NOMO-1 (cell line): ENCODE data around the gene JAG1.

Source experiments
- DNase-seq, 2 experiments: peaks; one replicate each; lab custom pipeline; 2025; ENCODE audit not compliant: unreplicated experiment in 2 of 2; lab: John Stamatoyannopoulos, UW

JAG1 gene

DNA sequence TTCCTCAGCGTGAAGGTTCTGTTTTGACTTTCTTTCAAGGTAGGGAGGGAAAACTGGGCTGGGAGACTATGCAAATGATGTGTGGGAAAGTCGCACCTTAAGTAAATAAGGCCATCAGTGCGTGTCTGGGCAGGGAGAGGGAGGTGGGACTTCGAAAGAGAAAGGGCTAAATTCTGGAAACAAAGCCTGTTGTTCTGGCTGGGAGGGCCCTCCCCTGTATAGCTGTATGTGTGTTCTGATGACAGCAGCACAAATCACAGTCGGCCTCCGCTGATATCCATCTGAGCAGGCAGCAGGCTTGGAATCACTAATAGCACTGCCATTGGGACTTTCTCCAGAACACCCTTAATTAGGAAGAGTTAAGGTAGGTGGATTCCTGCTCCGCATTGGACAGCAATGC is 19.2 kb downstream of the JAG1 start:
- no peak for DNase-seq

GRCh38 chr20:10654250-10654610 is 19.6 kb downstream of the JAG1 start:
- no peak for DNase-seq

GRCh38 chr20:10653599-10654249 is 20.1 kb downstream of the JAG1 start:
- DNase-seq: no peak

DNA sequence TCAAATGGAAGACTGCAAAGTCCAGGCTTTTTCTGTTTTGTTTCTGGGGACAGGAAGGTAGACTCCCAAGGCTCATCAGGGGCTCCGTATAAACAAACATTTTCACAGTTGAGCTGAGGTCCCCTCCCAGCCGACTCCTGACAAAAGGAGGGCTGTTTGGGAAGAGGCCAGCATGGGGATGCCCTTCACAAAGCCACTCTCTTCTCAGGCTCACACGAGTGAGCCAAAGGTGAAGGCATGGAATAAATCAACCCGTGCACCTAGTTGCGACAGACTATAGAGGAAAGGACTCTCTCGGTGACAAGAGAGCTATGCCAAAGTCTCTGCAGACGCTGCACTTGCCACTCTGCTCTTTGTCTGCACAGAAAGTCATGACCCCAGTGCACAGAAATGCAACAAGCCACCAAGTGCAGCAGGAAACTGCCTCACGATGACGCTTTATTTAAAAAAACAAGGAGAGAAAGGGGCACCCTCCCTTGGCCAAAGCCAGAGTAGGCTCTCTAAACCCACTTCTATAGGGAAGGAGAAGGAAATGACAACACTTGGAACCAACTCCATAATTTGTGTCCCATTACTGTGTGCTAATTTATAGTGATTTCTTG is 21.0 kb downstream of the JAG1 start:
- DNase-seq: no peak

GRCh38 chr20:10652185-10652584 is 21.6 kb downstream of the JAG1 start:
- no peak for DNase-seq

DNA sequence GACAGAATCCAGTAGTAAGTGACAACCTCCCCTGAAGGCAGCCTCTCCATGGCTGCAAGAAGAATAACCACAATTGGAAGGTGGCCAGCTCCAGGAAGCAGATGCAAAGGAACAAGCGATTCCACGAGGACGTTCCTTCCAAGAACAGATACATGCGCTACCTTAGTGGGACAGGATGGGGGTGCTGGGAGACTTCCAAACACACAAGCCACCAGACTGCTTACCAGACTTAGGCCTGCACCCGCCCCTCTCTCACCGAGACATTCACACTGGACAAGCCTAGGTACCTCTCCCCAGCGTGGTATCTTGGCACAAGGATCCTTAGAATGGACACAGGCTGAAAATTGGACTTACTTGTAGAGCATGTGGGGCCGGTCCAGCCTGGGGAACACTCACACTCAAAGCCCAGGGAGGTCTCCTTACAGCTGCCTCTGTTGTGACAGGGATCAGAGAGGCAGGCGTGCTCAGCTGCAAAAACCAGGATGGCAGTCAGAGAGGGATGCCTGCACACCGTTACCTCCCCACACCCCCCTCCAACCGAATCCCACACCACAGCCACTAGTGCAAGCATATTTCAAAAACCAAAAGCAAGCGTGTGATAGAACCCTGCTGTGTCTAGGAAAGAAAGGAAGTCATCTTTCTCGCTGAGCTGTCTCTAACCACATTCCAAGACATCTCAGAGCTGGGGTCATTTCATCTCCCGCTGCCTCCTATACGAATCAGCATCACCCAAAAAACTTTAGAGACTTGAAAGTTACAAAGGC is 22.4 kb downstream of the JAG1 start:
- no peak for DNase-seq

DNA sequence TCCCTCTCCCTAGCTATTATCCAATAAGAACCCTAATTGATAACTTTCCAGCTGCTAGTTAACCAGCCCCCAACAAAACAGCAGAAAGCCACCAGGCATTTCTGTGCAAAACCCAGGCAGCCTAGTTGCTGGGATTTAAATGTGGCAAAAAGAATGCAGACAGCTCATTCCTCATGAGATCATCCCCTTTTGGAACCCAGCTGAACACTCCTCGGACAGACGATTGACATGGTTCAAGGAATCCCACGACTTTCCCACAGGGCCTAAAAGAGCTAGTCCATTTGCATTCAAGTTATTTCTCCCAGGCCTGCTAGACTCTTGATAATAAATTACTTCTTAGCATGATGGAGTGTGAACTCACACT is 24.0 kb downstream of the JAG1 start:
- no peak for DNase-seq

GRCh38 chr20:10649080-10649796 is 24.6 kb downstream of the JAG1 start:
- no peak for DNase-seq

DNA sequence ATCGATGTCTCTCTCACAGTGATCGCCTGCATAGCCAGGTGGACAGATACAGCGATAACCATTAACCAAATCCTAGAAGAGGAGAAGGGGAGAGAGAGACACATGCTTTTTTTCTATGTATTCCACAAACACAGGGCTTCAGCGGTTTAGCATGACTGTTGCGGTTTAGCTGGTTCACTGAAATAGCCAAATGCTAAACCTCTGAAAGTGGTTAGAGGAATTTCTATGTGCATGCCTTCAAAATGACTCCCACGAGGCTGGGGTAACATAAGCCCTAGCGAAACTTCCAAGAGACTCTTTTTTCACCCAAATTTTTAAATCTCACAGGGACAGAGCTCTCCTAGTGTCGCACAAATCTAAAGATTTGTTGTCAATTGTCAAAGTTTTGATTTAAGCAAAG is 25.1 kb downstream of the JAG1 start:
- DNase-seq: no peak

- DNase-seq: no peak
Measured at GRCh38 chr20:10647909-10648308, 25.9 kb downstream of the JAG1 start.

DNA sequence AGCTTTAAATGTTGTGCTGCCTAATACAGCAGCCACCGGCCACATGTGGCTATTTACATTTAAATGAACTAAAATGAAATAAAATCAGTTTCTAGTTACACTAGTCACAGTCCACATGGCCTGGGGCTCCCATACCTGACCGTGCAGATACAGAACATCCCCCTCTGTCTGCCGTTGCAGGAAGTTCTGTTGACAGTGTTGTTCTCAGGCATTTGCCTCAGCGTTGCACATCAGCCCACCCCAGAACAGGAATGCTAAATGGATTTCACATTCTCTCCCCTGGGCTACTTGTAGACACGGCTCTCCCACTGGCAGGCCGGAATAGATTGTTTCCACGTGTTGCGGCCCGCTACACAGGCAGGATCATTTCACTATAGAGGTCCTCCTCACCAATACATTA is 26.3 kb downstream of the JAG1 start:
- DNase-seq: no peak

DNA sequence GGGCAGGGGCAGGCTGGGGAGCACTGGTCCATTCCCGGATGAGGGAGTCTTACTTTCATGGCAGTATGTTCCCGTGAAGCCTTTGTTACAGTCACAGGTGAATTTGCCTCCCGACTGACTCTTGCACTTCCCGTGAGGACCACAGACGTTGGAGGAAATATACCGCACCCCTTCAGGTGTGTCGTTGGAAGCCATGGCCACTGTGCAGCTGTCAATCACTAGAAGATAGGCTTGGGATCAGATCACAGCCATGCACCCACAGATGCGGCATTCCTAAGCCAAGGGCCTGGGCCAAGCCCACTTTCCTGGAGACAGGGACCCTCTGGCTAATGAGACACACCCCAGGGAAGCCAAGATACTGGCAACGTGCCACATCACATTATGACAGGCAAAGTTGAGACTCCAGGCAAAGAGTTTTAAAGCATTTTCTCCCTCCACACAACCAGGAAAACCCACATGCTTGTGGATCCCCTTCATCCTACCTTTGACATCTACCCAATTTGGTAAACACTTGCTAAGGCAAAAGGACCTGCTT is 26.8 kb downstream of the JAG1 start:
- no peak for DNase-seq

- DNase-seq: no peak
Measured at GRCh38 chr20:10646006-10646405, 27.8 kb downstream of the JAG1 start.

DNA sequence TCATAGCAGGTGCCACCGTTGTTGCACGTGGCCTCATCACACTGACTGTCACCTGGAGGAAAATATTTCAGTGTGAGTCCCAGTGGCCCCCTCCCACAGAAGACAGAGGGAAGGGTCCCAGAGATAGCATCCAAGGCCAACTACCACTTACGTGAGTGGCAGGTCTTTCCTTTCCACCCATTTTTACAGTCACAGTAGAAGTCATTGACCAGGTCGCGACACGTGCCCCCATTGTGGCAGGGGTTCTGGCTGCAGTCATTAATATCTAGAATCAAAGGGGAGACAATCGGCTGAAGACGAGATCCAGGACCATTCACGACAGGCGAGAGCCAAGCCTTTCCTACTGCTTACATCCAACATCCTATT is 28.6 kb downstream of the JAG1 start:
- no peak for DNase-seq

DNA sequence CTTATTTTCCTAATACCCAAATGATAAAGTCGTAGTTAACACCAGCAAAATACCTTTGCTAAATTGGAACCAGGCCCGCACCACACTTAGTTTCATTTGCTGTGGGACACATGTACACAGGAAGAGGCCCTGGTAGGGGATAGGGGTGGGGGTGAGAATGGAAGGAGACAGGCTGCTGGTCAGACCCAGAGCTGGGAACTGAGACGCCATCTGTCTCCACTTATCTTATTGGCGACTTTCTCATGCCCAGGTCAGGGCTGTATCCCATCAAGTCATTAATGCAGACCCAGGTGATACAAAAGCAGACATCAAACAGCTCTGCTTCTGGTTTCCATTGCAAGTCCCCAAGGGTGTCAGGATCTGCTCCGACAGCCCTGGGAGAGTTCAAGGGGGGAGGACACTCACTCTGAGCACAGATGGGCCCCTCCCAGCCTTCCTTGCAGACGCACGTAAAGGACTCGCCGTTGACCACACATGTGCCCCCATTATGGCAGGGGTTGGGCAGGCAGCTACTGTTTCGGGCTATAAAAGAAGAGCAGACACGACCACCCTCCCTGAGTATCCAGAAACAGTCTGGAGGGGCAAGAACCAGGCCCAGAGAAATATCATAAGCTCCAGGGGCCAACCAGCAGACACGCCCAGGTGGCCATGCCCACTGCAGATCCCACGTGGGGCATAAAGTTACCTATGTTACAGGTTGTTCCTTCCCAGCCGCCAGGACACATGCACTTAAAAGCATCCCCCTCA is 29.2 kb downstream of the JAG1 start:
- no peak for DNase-seq

DNA sequence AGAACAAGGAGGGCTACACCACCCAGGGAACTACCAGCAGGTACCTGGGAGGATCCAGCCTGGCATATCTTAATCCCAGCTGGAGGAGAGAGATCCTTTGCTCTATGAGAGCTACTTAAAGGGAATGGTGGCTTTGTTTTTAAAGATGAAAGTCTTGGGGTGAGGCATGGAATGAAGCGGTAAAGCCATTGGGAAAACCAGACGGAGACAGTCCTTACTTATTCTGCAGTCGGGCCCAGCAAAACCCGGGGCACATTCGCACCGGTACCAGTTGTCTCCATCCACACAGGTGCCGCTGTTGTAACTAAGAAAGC is 30.3 kb downstream of the JAG1 start:
- no peak for DNase-seq

DNA sequence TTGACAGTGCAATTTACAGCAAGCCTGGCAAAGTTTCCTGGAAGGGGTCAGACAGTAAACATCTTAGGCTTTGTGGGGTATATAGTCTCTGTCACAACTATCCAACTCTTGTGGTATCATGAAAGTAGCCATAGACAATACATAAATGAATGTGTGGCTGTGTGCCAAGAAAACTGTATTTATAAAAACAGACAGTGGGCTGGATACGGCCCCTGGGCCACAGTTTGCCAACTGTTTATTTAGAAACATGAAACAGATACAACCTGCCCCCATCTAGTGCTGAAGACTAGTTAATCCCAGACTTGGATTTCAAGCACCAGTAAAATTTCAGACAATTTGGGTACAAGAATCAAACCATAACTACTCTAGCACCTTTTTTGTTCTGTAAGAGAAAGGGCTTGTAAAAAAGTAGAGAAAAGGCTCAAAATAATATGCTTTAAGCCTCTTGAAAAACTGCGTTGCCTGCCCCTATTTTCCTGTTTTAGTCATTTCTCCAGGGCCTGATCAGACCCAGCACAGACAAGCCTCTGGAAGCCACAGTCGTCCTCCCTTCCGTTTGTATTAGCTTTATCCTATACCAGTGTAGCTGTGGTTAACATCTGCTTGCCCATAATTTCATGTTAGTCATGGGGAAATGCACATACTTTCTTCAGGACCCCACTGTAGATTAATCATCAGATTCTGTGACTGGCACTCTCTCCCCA is 30.8 kb downstream of the JAG1 start:
- DNase-seq: no peak

GRCh38 chr20:10641893-10642292 is 31.9 kb downstream of the JAG1 start:
- DNase-seq: no peak

GRCh38 chr20:10641467-10641866 is 32.3 kb downstream of the JAG1 start:
- DNase-seq: no peak

DNA sequence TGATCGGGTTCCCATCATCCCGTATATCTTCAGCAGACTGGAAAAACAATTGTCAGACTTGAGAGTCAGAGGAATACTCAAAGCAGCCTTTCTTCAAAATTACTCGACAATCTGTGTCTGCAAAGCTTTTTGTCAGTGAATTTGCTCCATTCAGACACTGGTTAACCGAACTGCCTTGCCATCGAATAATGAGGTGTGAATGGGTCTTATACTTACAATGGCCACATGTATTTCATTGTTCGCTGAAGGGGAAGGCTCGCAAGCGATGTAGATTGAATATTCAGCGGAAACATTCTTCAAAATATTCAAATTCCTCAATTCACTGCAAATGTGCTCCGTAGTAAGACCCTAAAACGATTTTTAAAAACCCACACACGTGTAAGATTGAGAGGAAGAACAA is 32.9 kb downstream of the JAG1 start:
- DNase-seq: no peak
